Measurements from ENCODE around the gene HPS4. TPM values are rescaled to one million over a fixed set of nuclear protein-coding genes. Genes with fewer than 3 reads are reported as not detected.

Gene HPS4
- total and polyA plus RNA-seq, 2 of the 8 experiments (the other 6 are each of a cell fraction or from before 2014, with no cell fraction given) = 28.0 to 35.2 TPM

DNA sequence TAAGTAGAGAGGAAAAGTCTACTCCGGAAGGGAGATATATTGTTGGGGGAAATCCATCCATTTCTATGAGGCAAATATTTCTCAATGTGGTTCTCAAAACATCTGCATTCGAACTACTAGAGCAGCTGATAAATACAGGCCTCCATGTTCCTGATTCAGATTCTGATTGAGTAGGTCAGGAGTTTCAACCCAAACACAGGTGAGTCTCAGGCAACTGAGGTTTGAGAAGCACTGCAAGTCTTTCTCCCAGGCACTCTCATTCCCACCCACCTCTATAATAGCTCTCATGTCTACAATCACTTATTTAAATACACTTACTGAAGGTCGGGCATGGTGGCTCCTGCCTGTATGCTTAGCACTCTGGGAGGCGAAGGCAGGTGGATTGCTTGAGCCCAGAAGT, 69.2 kb downstream of the HPS4 start:
- Histone ChIP-seq H3K79me2 (ENCODE audit: control insufficient read depth in 1 of 2, insufficient read depth in 2 of 2, low read length in 2 of 2) (no peaks in the 10 kb centered on the region), H2BK5ac (ENCODE audit: low read depth, low read length) (no peak overlapping the region), H3K4ac (replicated peaks; ENCODE audit: insufficient read length, low read depth, low read length) (no peak overlapping the region), H2AK5ac (ENCODE audit: low read depth, low read length) (no peak overlapping the region), H4K91ac (replicated peaks; ENCODE audit: insufficient read length, low read length) (no peak overlapping the region), H3K27me3 (replicated peaks in 1 of 4; ENCODE audit: control insufficient read depth in 3 of 4, extremely low read depth in 1 of 4, insufficient read depth in 3 of 4, low read length in 3 of 4) (0 out of 7 replicates have a peak, but pooled peaks cover 0 to 4% (median 0%) of the 10 kb centered on the region in 4 experiments), H3K23me2 (ENCODE audit: low read depth, low read length) (no peaks in the 10 kb centered on the region), H4K5ac (ENCODE audit: insufficient read length, low read depth, low read length) (no peak overlapping the region), H3K18ac (ENCODE audit: extremely low read depth, low read length) (no peak overlapping the region), H3K4me3 (ENCODE audit: extremely low read depth in 1 of 4, insufficient read depth in 2 of 4, low read depth in 3 of 4, low read length in 4 of 4) (no peak overlapping the region), H3K14ac (ENCODE audit: insufficient read length) (no peak overlapping the region), H4K20me1 (replicated peaks in 1 of 2; ENCODE audit: control insufficient read depth in 1 of 2, insufficient read depth in 2 of 2, low read length in 2 of 2) (no peaks in the 10 kb centered on the region), H3K23ac (ENCODE audit: insufficient read length) (no peak overlapping the region), H2BK15ac (ENCODE audit: low read length) (no peak overlapping the region), H2BK120ac (replicated peaks; ENCODE audit: low read depth, low read length) (no peak overlapping the region), H2BK12ac (ENCODE audit: low read depth, low read length) (no peak overlapping the region), H3K4me2 (ENCODE audit: insufficient read depth in 1 of 2, low read depth in 2 of 2, low read length in 2 of 2) (no peak overlapping the region), H3K9me3 (ENCODE audit: insufficient read depth in 2 of 2, low read depth in 1 of 2, low read length in 1 of 2) (no peaks in the 10 kb centered on the region), H3K9ac (replicated peaks in 1 of 4; ENCODE audit: extremely low read depth in 1 of 4, low read depth in 3 of 4, low read length in 3 of 4) (no peak overlapping the region), H3K36me3 (ENCODE audit: control insufficient read depth in 2 of 4, insufficient read depth in 4 of 4, low read length in 3 of 4) (no peaks in the 10 kb centered on the region), H3K79me1 (ENCODE audit: low read depth, low read length) (no peaks in the 10 kb centered on the region), H2BK20ac (ENCODE audit: low read length) (no peak overlapping the region), H3K56ac (replicated peaks; ENCODE audit: insufficient read length, low read depth, low read length) (no peak overlapping the region), H2AFZ (ENCODE audit: low read length) (no peak overlapping the region), H3K27ac (ENCODE audit: low read depth, low read length) (no peak overlapping the region), H4K8ac (ENCODE audit: extremely low read depth, insufficient read depth, low read length) (no peak overlapping the region), H3K4me1 (replicated peaks in 1 of 4; ENCODE audit: control insufficient read depth in 3 of 4, insufficient read depth in 4 of 4, low read length in 3 of 4) (no peaks in the 10 kb centered on the region)
- POLR2A ChIA-PET (ENCODE audit: partially characterized antibody) = interaction anchor here (0.7 kb wide), 1 partner anchor 9 kb away, joined by 3 read pairs; no protein-coding TSS in a partner anchor
- CTCF ChIA-PET (ENCODE audit: partially characterized antibody) = interaction anchor here (0.7 to 3.8 kb wide), 9 partner anchors 9 to 51 kb away, joined by 3 to 15 read pairs (median 5); no protein-coding TSS in a partner anchor
- TF ChIP-seq SUZ12 (IDR thresholded peaks at IDR 0.05; ENCODE audit: low read length) (no peak), CEBPB (IDR thresholded peaks at IDR 0.05; ENCODE audit: low read depth, low read length) (no peak), BRCA1 (IDR thresholded peaks at IDR 0.05; ENCODE audit: low read depth, low read length) (no peak), HDAC6 (IDR thresholded peaks at IDR 0.05; ENCODE audit: low read depth, low read length) (no peak), SIN3A (conservative IDR thresholded peaks at IDR 0.05 in 1 of 2, IDR thresholded peaks at IDR 0.05 in 1 of 2; ENCODE audit: low read depth in 1 of 2, low read length in 2 of 2) (no peak), CHD2 (IDR thresholded peaks at IDR 0.05; ENCODE audit: low read length) (no peak), SRF (IDR thresholded peaks at IDR 0.05; ENCODE audit: low read depth, low read length) (no peak), BCL11A (IDR thresholded peaks at IDR 0.05; ENCODE audit: low read depth in 2 of 2, low read length in 2 of 2) (no peak), GABPA (IDR thresholded peaks at IDR 0.05; ENCODE audit: borderline replicate concordance, insufficient read depth, low read length) (no peak), SAP30 (IDR thresholded peaks at IDR 0.05; ENCODE audit: insufficient read depth, insufficient replicate concordance, low read length) (no peak), RNF2 (IDR thresholded peaks at IDR 0.05; ENCODE audit: borderline replicate concordance, low read depth, low read length, missing control alignments, poor library complexity, severe bottlenecking) (no peak), NANOG (IDR thresholded peaks at IDR 0.05; ENCODE audit: insufficient read depth, low read depth, low read length, poor library complexity, severe bottlenecking) (no peak), NRF1 (IDR thresholded peaks at IDR 0.05; ENCODE audit: low read depth, low read length) (no peak), TEAD4 (IDR thresholded peaks at IDR 0.05; ENCODE audit: low read depth, low read length) (no peak)
- whole genome bisulfite sequencing, 2 experiments (ENCODE audit: extremely low coverage in 1 of 2, insufficient coverage in 1 of 2, insufficient read length in 1 of 2, insufficient replicate concordance in 2 of 2, low coverage in 1 of 2, low lambda C conversion rate in 2 of 2, missing lambda C conversion rate in 1 of 2) = 90% methylated on average over 4 of the region's 4 CpGs; no CpG with 5 or more reads in 1 of the 2 experiments
- no peak for FAIRE-seq
- DNase-seq (ENCODE audit: low read depth in 1 of 2, low spot score in 2 of 2) = no peak

All from H1 (cell line).